A549 (cell line): ENCODE results near the gene TRERF1. TPM values are rescaled to one million over a fixed set of nuclear protein-coding genes. Genes with fewer than 3 reads are reported as not detected.

ENCODE experiments used
- ATAC-seq, 2 experiments: fragments of 200-7000 bp in 1 of 2; fragments of >200 bp in 1 of 2; cut with Nextera tagmentation in 1 of 2; cut with Tn5 transposase in 1 of 2; 3 replicates each; pipeline versions ENCODE4 v1.8.0 to v1.9.1; 2018 to 2020; ENCODE audit warnings: mild to moderate bottlenecking in 1 of 2, moderate library complexity in 1 of 2
- CTCF ChIA-PET: fragments of 300-600 bp; sonication (Branson Sonifier 250); formaldehyde crosslinking; extraction: SDS; loops from one replicate; lab custom pipeline; 2021; ENCODE audit warnings: antibody characterized with exemption, inconsistent platforms; lab: Yijun Ruan, JAX
- POLR2A ChIA-PET: fragments of 350-600 bp; formaldehyde crosslinking; extraction: SDS; loops from one replicate; lab custom pipeline; 2021; ENCODE audit warnings: antibody characterized with exemption, inconsistent platforms; lab: Yijun Ruan, JAX
- DNase-seq, 2 experiments: peaks; one replicate each; pipeline versions ENCODE4 v3.0.0 to v3.0.0-alpha.2; 2011 to 2016; ENCODE audit warnings: low read depth in 1 of 2, low spot score in 1 of 2
- FAIRE-seq: peaks from 2 replicates; lab custom pipeline; 2011; peaks lifted over from hg19 to GRCh38; lab: Jason Lieb, UNC
- H3K27ac ChIP-seq, 2 experiments: fragments of >200 bp; sonication (Bioruptor Twin); formaldehyde crosslinking; 3 replicates each; pipeline ENCODE4 v1.5.1; 2016 to 2017
- H3K4me1 ChIP-seq: fragments of >200 bp; sonication (Bioruptor Twin); formaldehyde crosslinking; 3 replicates; pipeline ENCODE4 v1.6.1; 2016
- H3K4me2 ChIP-seq: fragments of >200 bp; sonication (Bioruptor Twin); formaldehyde crosslinking; 3 replicates; pipeline ENCODE4 v1.6.1; 2016
- H3K4me3 ChIP-seq: fragments of >200 bp; sonication (Bioruptor Twin); formaldehyde crosslinking; 3 replicates; pipeline ENCODE4 v1.5.1; 2016
- H3K9me3 ChIP-seq: fragments of >200 bp; sonication (Bioruptor Twin); formaldehyde crosslinking; 3 replicates; pipeline ENCODE4 v1.6.1; 2016
- CBX2 ChIP-seq: fragments of 200-600 bp; sonication (generic); IDR thresholded peaks from 2 replicates; pipeline ENCODE4 v1.6.1; 2016; ENCODE audit warnings: low read depth, mild to moderate bottlenecking, borderline replicate concordance
- CBX8 ChIP-seq: fragments of 200-600 bp; sonication (generic); IDR thresholded peaks from 2 replicates; pipeline ENCODE4 v1.6.1; 2016
- CEBPB ChIP-seq, 2 experiments: fragments of >200 bp in 1 of 2; sonication (Bioruptor Twin) in 1 of 2; formaldehyde crosslinking in 1 of 2; IDR thresholded peaks; 2 replicates each; pipeline ENCODE4 v1.6.1; 2012 to 2016
- CHD2 ChIP-seq: fragments of 150-350 bp; IDR thresholded peaks from 2 replicates; pipeline ENCODE4 v1.6.1; 2014; ENCODE audit warnings: low read length; ENCODE audit not compliant: partially characterized antibody
- CHD4 ChIP-seq: fragments of 200-600 bp; sonication (generic); IDR thresholded peaks from 2 replicates; pipeline ENCODE4 v1.6.1; 2016; ENCODE audit warnings: antibody characterized with exemption, mild to moderate bottlenecking, borderline replicate concordance
- EHMT2 ChIP-seq: fragments of 200-600 bp; sonication (generic); IDR thresholded peaks from 2 replicates; pipeline ENCODE4 v1.6.1; 2016; ENCODE audit warnings: antibody characterized with exemption, low read depth, mild to moderate bottlenecking, moderate library complexity
- EP300 ChIP-seq, 2 experiments: fragments of >200 bp; sonication (Bioruptor Twin); formaldehyde crosslinking; IDR thresholded peaks; 2 replicates in 1 of 2; 3 replicates in 1 of 2; pipeline ENCODE4 v1.6.1; 2016 to 2017
- ESRRA ChIP-seq: fragments of 150-350 bp; IDR thresholded peaks from 2 replicates; pipeline ENCODE4 v1.6.1; 2014; ENCODE audit warnings: mild to moderate bottlenecking, low read length, borderline replicate concordance
- JUNB ChIP-seq: fragments of >200 bp; sonication (Bioruptor Twin); formaldehyde crosslinking; IDR thresholded peaks from 2 replicates; pipeline ENCODE4 v1.6.1; 2016
- NFE2L2 ChIP-seq: fragments of 150-350 bp; conservative IDR thresholded peaks from 2 replicates; pipeline ENCODE4 v1.6.1; 2014; ENCODE audit warnings: low read length
- PHF8 ChIP-seq: fragments of 200-600 bp; sonication (generic); IDR thresholded peaks from 2 replicates; pipeline ENCODE4 v1.6.1; 2016; ENCODE audit warnings: low read depth, mild to moderate bottlenecking, antibody characterized with exemption, moderate library complexity, borderline replicate concordance
- REST ChIP-seq: fragments of 200-600 bp; sonication (generic); IDR thresholded peaks from 2 replicates; pipeline ENCODE4 v1.6.1; 2016; ENCODE audit warnings: antibody characterized with exemption, mild to moderate bottlenecking, moderate library complexity
- TP53 ChIP-seq: fragments of 250-450 bp; sonication (Bioruptor Pico); IDR thresholded peaks from 2 replicates; pipeline ENCODE4 v1.5.0; 2021; ENCODE audit warnings: mild to moderate bottlenecking, moderate library complexity
- WGBS: methylation state at CpG from one replicate; pipeline ENCODE4 v1.1.6; 2017; ENCODE audit errors: missing lambda C conversion rate; 5-methylcytosine and 5-hydroxymethylcytosine counted together
- polyA plus RNA-seq, 4 experiments: library from polyadenylated mRNA; depleted of rRNA in 3 of 4; stranded (reverse); fragments of >200 nt; fragmentation: RNase III in 1 of 4; extraction: RNeasy Plus Mini Kit Qiagen cat#74134 plus additional on column Dnase treatment in 1 of 4; gene quantifications; 2 replicates in 3 of 4; 3 replicates in 1 of 4; pipeline ENCODE4 v1.2.3, GENCODE V29; 2011 to 2017
- TF ChIP-seq, protein P1 (sequence below): fragments of >200 bp; sonication (Bioruptor Twin); formaldehyde crosslinking; IDR thresholded peaks from 3 replicates; pipeline ENCODE4 v1.6.1; 2016

TRERF1 gene
- polyA plus RNA-seq, 2 of the 4 experiments (the other 2 are of a cell fraction): 2.4 to 3.5 TPM

- Histone ChIP-seq H3K4me2 (no peak overlapping the region), H3K4me1 (peaks cover 38% of the 10 kb centered on the region), H3K9me3 (no peaks in the 10 kb centered on the region), H3K27ac (no peak overlapping the region), H3K4me3 (no peak overlapping the region)
- WGBS: 87% methylated on average over 6 of the region's 8 CpGs
- POLR2A ChIA-PET: no interaction called here
- TF ChIP-seq, protein P1, sequence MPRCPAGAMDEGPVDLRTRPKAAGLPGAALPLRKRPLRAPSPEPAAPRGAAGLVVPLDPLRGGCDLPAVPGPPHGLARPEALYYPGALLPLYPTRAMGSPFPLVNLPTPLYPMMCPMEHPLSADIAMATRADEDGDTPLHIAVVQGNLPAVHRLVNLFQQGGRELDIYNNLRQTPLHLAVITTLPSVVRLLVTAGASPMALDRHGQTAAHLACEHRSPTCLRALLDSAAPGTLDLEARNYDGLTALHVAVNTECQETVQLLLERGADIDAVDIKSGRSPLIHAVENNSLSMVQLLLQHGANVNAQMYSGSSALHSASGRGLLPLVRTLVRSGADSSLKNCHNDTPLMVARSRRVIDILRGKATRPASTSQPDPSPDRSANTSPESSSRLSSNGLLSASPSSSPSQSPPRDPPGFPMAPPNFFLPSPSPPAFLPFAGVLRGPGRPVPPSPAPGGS: no peak
- TF ChIP-seq EP300 (IDR thresholded peaks at IDR 0.05): no peak
- TF ChIP-seq NFE2L2: no peak
- no peak for TF ChIP-seq CHD4
- ATAC-seq: no peak
- no peak for DNase-seq
- FAIRE-seq: no peak
- CTCF ChIA-PET: interaction anchor here (1.0 kb wide), 1 partner anchor 158 kb away, joined by 3 read pairs; no protein-coding TSS in a partner anchor
These were observed 44.3 kb downstream of the TRERF1 start for GRCh38 chr6:42407379-42407778.

GRCh38 chr6:42406306-42407280, 45.1 kb downstream of the TRERF1 start:
- H3K4me3 ChIP-seq: no peak overlapping the region
- no peak for FAIRE-seq
- H3K4me1 ChIP-seq: peaks cover 45% of the 10 kb centered on the region
- CTCF ChIA-PET: interaction anchor here (0.6 to 1.0 kb wide), 2 partner anchors 33 to 158 kb away, joined by 3 read pairs; no protein-coding TSS in a partner anchor
- H3K27ac ChIP-seq: peak overlapping the region in 1 of 2 experiments; percentile 24; a peak in 1 of 6 replicates
- WGBS: 93% methylated on average over 5 of the region's 6 CpGs
- DNase-seq: no peak
- TF ChIP-seq CEBPB (IDR thresholded peaks at IDR 0.05) (no peak), CBX2 (no peak), EHMT2 (no peak), ESRRA (no peak)
- TF ChIP-seq, all 56 proteins: peak for 0
- H3K9me3 ChIP-seq: no peaks in the 10 kb centered on the region
- POLR2A ChIA-PET: no interaction called here
- no peak overlapping the region for H3K4me2 ChIP-seq
- no peak for ATAC-seq

DNA sequence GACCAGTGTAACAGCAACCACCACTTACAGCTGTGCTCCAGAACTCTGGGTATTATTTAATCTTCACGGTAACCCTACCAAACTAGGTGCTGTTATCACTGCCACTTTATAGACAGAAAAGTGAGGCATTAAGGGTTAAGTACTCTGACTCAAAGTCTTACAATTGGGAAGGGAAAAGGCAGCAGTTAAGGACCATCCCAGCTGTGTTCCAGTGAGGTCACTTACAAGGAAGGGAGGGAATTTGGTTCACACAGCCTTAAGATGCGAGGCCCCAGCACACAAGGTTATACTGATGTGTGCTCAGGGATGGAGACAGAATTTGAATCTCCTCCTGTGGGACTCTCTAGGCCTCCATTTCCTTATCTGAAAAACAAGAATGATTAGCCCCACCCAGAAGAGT, 46.7 kb downstream of the TRERF1 start:
- ChIA-PET POLR2A (no interaction called here), CTCF (interaction anchor here (1.8 kb wide), 1 partner anchor 16 kb away, joined by 4 read pairs; no protein-coding TSS in a partner anchor)
- Histone ChIP-seq H3K9me3 (no peaks in the 10 kb centered on the region), H3K4me1 (peaks cover 45% of the 10 kb centered on the region), H3K4me2 (peak overlapping the region; percentile 62), H3K27ac (peak overlapping the region; percentile 69 to 80), H3K4me3 (no peak overlapping the region)
- WGBS: 73% methylated on average over 2 of the region's 2 CpGs
- FAIRE-seq (no peak), ATAC-seq (peak; percentile 35 to 52; a peak in 3 of 6 replicates), DNase-seq (no peak)
- TF ChIP-seq NFE2L2 (no peak), CBX8 (no peak), CHD4 (no peak), JUNB (no peak), TP53 (no peak), PHF8 (no peak), CHD2 (no peak), REST (no peak)
